AG10803 (cell line): ENCODE measurements around the gene ISCA2.
A peak's percentile ranks its signal among the peaks of the same experiment; 100 is the strongest.

Experiments used
- DNase-seq: peaks from one replicate; pipeline ENCODE4 v3.0.0; 2010; ENCODE audit warnings: low read depth
- H3K4me3 ChIP-seq: 2 replicates; pipeline ENCODE4 v1.5.1; 2011; ENCODE audit warnings: mild to moderate bottlenecking, low read length, control low read depth
- TF ChIP-seq, protein P1 (sequence below): conservative IDR thresholded peaks from 2 replicates; pipeline ENCODE4 v1.5.1; 2011; ENCODE audit warnings: mild to moderate bottlenecking, low read length, control low read depth, inconsistent platforms

ISCA2 gene

DNA sequence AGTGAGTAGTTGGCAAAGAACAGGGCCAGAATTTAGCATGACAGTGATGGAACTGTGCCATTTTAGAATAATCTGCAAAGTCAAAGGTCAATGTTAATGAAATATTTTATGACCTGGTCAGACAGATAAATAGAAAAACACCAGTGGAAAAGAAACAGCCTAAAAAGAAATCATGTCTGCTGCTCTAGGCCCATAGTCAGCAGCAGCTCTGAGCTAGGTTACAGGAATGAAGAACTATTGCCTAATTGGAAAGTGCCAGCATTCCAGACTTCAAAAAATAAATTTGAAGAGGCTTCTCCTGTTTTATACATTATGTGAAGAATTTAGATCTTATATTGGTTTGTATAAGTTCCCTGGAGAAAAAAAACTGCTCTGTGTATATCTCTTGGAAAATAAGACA, 10.2 kb upstream of the ISCA2 start:
- TF ChIP-seq, protein P1, sequence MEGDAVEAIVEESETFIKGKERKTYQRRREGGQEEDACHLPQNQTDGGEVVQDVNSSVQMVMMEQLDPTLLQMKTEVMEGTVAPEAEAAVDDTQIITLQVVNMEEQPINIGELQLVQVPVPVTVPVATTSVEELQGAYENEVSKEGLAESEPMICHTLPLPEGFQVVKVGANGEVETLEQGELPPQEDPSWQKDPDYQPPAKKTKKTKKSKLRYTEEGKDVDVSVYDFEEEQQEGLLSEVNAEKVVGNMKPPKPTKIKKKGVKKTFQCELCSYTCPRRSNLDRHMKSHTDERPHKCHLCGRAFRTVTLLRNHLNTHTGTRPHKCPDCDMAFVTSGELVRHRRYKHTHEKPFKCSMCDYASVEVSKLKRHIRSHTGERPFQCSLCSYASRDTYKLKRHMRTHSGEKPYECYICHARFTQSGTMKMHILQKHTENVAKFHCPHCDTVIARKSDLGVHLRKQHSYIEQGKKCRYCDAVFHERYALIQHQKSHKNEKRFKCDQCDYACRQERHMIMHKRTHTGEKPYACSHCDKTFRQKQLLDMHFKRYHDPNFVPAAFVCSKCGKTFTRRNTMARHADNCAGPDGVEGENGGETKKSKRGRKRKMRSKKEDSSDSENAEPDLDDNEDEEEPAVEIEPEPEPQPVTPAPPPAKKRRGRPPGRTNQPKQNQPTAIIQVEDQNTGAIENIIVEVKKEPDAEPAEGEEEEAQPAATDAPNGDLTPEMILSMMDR, result no peak
- peak; percentile 45 for DNase-seq
- H3K4me3 ChIP-seq, result no peak overlapping the region

DNA sequence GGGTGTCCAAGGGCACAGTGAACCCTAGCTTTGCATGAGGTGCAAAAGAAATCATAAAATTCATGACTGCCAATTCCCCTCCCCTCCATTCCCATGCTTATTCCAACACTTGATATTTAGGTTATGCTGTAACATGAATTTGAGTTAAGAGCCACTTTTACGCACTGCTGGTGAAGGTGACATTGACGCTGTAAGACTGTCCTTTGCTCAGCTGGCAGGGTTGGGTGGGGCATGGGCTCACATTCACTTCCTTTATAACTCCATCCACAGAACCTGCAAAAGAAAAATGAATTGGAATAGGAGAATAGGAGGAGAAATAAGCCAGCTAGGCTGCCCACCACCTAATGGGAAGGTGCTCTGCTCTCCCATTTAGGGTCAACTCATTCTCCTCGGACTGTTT, 7.4 kb upstream of the ISCA2 start:
- no peak for DNase-seq
- H3K4me3 ChIP-seq, result no peak overlapping the region
- TF ChIP-seq, protein P1, result no peak

DNA sequence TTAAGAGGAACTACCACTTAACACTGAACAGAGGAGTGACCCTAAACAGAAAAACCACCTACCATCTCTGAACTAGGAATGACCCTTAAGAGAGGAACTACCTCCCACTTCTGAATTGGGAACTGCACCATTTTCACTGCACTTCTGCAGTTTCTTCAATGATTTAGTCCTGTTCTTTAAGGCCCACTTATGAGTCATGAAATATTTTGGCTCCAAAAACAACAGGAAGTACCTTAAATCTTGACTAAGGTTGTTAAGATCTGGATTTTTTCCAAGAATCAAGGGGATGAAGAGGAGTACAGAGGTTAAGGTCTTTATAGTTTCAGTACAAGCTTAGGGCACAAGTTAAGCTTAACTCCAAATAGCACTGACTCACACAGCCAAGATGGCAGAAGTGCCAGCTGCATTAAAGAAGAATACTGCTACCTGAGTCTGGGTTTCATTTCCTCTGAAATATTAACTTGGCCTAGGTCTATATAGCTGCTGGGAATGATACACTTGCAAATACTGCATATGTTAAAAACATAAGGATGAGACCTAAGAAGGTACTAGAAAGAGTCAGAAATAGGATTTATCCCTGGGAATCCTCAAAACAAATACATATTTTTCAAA, 4.7 kb upstream of the ISCA2 start:
- DNase-seq, result peak; percentile 32
- TF ChIP-seq, protein P1, result no peak
- H3K4me3 ChIP-seq, result no peak overlapping the region

GRCh38 chr14:74490486-74490885, 3.1 kb upstream of the ISCA2 start:
- DNase-seq, result no peak
- TF ChIP-seq, protein P1, result no peak
- no peak overlapping the region for H3K4me3 ChIP-seq

DNA sequence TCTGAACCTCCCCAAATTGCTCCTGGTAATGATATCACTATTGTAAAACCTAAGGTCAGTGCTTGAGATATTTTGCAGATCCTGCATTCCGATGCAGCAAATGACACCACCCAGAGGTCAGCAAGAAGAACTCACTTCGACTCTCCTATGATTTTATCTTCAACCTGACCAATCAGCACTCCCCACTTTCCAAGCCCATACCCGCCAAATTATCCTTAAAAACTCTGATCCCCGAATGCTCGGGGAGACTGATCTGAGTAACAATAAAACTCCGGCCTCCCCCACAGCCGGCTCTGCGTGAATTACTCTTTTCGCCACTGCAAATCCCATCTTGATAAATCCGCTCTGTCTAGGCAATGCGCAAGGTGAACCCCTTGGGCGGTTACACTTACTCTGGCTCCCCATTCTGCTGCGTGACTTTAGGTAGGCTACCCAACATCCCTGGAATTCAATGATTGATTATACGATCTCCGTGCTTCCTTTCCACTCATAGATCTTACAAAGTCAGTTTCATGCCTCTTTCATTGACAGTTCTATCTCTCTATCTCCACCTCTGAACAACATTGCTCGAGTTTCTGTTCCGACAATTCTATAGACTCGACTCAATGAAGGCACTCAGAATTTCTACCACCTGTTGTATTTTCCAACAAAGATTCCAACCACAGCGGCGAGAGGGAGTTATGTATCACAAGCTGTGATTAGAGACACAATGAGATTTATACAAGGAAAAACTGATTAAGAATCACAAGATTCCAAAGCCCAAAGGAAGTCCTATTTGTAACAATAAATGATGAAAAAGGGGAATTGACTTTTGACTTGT, 1.4 kb upstream of the ISCA2 start:
- DNase-seq, result peak; percentile 66
- H3K4me3 ChIP-seq, result peak overlapping the region; percentile 82
- TF ChIP-seq, protein P1, result peak; percentile 52

DNA sequence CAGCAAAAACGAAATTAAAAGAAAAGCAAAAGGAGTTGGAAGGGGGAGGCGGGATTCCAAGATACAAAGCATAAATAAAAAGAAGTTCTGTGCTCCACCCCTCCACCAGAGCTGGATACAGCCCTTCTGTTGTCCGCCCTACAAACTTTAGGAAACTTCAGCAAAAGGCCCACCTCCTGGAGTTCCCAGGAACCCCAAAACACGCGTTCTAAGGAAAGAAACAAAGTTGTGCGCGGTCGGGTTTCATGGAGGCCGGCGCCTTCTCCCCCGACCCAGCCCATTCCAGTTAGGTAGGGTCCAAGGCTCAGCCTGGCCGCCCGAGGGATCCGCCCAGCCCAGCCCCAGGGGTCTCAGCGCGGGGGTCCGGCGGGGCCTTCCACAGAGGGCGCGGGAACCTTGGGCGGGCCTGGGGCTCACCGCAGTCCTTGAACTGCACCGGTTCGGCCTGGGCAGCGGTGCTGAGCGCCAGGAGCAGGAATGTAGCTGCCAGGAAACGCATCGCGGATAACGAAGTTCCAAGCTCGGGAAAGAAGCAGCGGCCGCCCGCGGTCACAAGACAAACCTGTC, 706 bp upstream of the ISCA2 start, which contains the start of gene NPC2:
NPC2 (minus strand) TSS at position 530 of the 567 bp plus-strand sequence; CDS start at position 499, 31 bp downstream.
- DNase-seq, result no peak
- H3K4me3 ChIP-seq, result peak within 1 kb of the TSS; percentile 99
- TF ChIP-seq, protein P1, result no peak
